Measurements from ENCODE around the gene SLC66A3.
A peak's percentile ranks its signal among the peaks of the same experiment; 100 is the strongest.

SLC66A3 gene

GRCh38 chr2:11186145-11186544 lies 30.9 kb downstream of the SLC66A3 start:
- H2BK12ac ChIP-seq (ENCODE audit: low read length in 2 of 2): no peak overlapping the region
- no peak overlapping the region for H3K4me3 ChIP-seq (ENCODE audit: insufficient read depth in 1 of 2, low read depth in 1 of 2, low read length in 2 of 2)
- H3K79me1 ChIP-seq (replicated peaks; ENCODE audit: low read length, poor library complexity, severe bottlenecking): peaks cover 6% of the 10 kb centered on the region
- no peak overlapping the region for H3K4ac ChIP-seq (ENCODE audit: low read depth in 1 of 2, low read length in 2 of 2)
- peaks cover 3 to 74% of the 10 kb centered on the region in 2 experiments for H3K36me3 ChIP-seq (ENCODE audit: control insufficient read depth in 1 of 2, insufficient read depth in 2 of 2, low read depth in 1 of 2, low read length in 2 of 2)
- H3K27ac ChIP-seq (ENCODE audit: low read length, poor library complexity, severe bottlenecking): no peak overlapping the region
- no peak overlapping the region for H2BK120ac ChIP-seq (ENCODE audit: low read depth, low read length)
- no peaks in the 10 kb centered on the region for H3K9me3 ChIP-seq (ENCODE audit: control insufficient read depth, low read length)
- no peak overlapping the region for H3K23ac ChIP-seq (ENCODE audit: low read length in 2 of 2)
- WGBS: 96% methylated on average over 6 of the region's 6 CpGs
- H3K27me3 ChIP-seq (ENCODE audit: control insufficient read depth in 1 of 2, insufficient read depth in 1 of 2, low read length in 2 of 2): no peaks in the 10 kb centered on the region
- no peak overlapping the region for H2BK15ac ChIP-seq (ENCODE audit: low read depth, poor library complexity, severe bottlenecking)
- no peak overlapping the region for H3K18ac ChIP-seq (ENCODE audit: low read depth in 1 of 2, low read length in 2 of 2)
- no peak overlapping the region for H3K4me2 ChIP-seq (ENCODE audit: low read length, poor library complexity, severe bottlenecking)
- H4K8ac ChIP-seq (ENCODE audit: low read length): no peak overlapping the region
- no peak overlapping the region for H2AFZ ChIP-seq (ENCODE audit: low read depth, low read length)
- no peak overlapping the region for H4K91ac ChIP-seq (ENCODE audit: low read length)
- H3K9ac ChIP-seq (ENCODE audit: low read length): no peak overlapping the region
- no peak overlapping the region for H2AK5ac ChIP-seq (ENCODE audit: low read length, severe bottlenecking)
- no peak for DNase-seq
- H3K14ac ChIP-seq (ENCODE audit: low read length in 2 of 2): peak overlapping the region in 1 of 2 experiments; percentile 4
- H2BK5ac ChIP-seq (ENCODE audit: low read depth, low read length, poor library complexity, severe bottlenecking): no peak overlapping the region
- H3K4me1 ChIP-seq (ENCODE audit: control insufficient read depth, insufficient read depth, low read depth, low read length): no peaks in the 10 kb centered on the region

- H3K23ac ChIP-seq (ENCODE audit: low read length in 2 of 2): no peak overlapping the region
- 13% methylated on average over 2 of the region's 7 CpGs for WGBS
- no peak overlapping the region for H3K4me3 ChIP-seq (ENCODE audit: insufficient read depth in 1 of 2, low read depth in 1 of 2, low read length in 2 of 2)
Observed at GRCh38 chr2:11187083-11187619, 31.9 kb downstream of the SLC66A3 start.

DNA sequence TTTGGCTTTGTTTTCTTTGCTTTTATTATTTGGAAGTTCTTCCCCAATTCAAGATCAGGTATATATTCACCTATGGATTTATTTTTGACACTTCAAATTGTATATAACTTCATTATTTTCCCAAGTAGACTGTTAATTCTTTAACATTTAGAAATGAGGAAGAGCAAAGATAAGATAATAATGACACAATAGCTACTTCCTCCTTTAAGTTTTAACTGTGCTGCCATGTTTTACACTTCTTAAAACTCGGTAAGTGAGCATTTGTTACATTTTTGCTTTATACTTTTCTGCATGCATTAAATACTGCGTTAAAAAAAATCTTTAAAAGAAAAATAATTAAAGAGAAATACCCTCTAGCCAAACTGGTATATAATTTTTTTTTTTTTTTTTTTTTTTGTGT lies 32.5 kb downstream of the SLC66A3 start:
- Histone ChIP-seq H2AK5ac (ENCODE audit: low read length, severe bottlenecking) (no peak overlapping the region), H3K79me1 (replicated peaks; ENCODE audit: low read length, poor library complexity, severe bottlenecking) (peaks cover 6% of the 10 kb centered on the region), H4K91ac (ENCODE audit: low read length) (no peak overlapping the region), H3K27ac (ENCODE audit: low read length, poor library complexity, severe bottlenecking) (no peak overlapping the region), H3K27me3 (ENCODE audit: control insufficient read depth in 1 of 2, insufficient read depth in 1 of 2, low read length in 2 of 2) (no peaks in the 10 kb centered on the region), H3K4me2 (ENCODE audit: low read length, poor library complexity, severe bottlenecking) (no peak overlapping the region), H2BK15ac (ENCODE audit: low read depth, poor library complexity, severe bottlenecking) (no peak overlapping the region), H2AFZ (ENCODE audit: low read depth, low read length) (no peak overlapping the region), H3K36me3 (ENCODE audit: control insufficient read depth in 1 of 2, insufficient read depth in 2 of 2, low read depth in 1 of 2, low read length in 2 of 2) (peaks cover 0 to 75% of the 10 kb centered on the region in 2 experiments), H4K8ac (ENCODE audit: low read length) (no peak overlapping the region), H3K23ac (ENCODE audit: low read length in 2 of 2) (no peak overlapping the region), H2BK5ac (ENCODE audit: low read depth, low read length, poor library complexity, severe bottlenecking) (no peak overlapping the region), H3K9me3 (ENCODE audit: control insufficient read depth, low read length) (no peaks in the 10 kb centered on the region), H3K4me3 (ENCODE audit: insufficient read depth in 1 of 2, low read depth in 1 of 2, low read length in 2 of 2) (no peak overlapping the region), H2BK120ac (ENCODE audit: low read depth, low read length) (no peak overlapping the region), H2BK12ac (ENCODE audit: low read length in 2 of 2) (no peak overlapping the region), H3K18ac (ENCODE audit: low read depth in 1 of 2, low read length in 2 of 2) (no peak overlapping the region), H3K14ac (ENCODE audit: low read length in 2 of 2) (no peak overlapping the region), H3K4ac (ENCODE audit: low read depth in 1 of 2, low read length in 2 of 2) (no peak overlapping the region), H3K4me1 (ENCODE audit: control insufficient read depth, insufficient read depth, low read depth, low read length) (no peaks in the 10 kb centered on the region), H3K9ac (ENCODE audit: low read length) (no peak overlapping the region)
- WGBS: no CpG with 5 or more reads among the region's 2 CpGs
- no peak for DNase-seq

More at GRCh38 chr2:11187083-11187619, 31.9 kb downstream of the SLC66A3 start:
- H3K4me1 ChIP-seq (ENCODE audit: control insufficient read depth, insufficient read depth, low read depth, low read length): no peaks in the 10 kb centered on the region
- H2BK120ac ChIP-seq (ENCODE audit: low read depth, low read length): no peak overlapping the region
- H3K18ac ChIP-seq (ENCODE audit: low read depth in 1 of 2, low read length in 2 of 2): no peak overlapping the region
- H3K79me1 ChIP-seq (replicated peaks; ENCODE audit: low read length, poor library complexity, severe bottlenecking): peaks cover 6% of the 10 kb centered on the region
- no peaks in the 10 kb centered on the region for H3K27me3 ChIP-seq (ENCODE audit: control insufficient read depth in 1 of 2, insufficient read depth in 1 of 2, low read length in 2 of 2)
- no peak overlapping the region for H4K8ac ChIP-seq (ENCODE audit: low read length)
- H3K27ac ChIP-seq (ENCODE audit: low read length, poor library complexity, severe bottlenecking): no peak overlapping the region
- peaks cover 0 to 75% of the 10 kb centered on the region in 2 experiments for H3K36me3 ChIP-seq (ENCODE audit: control insufficient read depth in 1 of 2, insufficient read depth in 2 of 2, low read depth in 1 of 2, low read length in 2 of 2)
- H2BK12ac ChIP-seq (ENCODE audit: low read length in 2 of 2): no peak overlapping the region
- no peak overlapping the region for H3K4ac ChIP-seq (ENCODE audit: low read depth in 1 of 2, low read length in 2 of 2)
- no peak overlapping the region for H4K91ac ChIP-seq (ENCODE audit: low read length)
- H3K9ac ChIP-seq (ENCODE audit: low read length): no peak overlapping the region
- no peak overlapping the region for H3K14ac ChIP-seq (ENCODE audit: low read length in 2 of 2)
- H3K4me2 ChIP-seq (ENCODE audit: low read length, poor library complexity, severe bottlenecking): no peak overlapping the region
- DNase-seq: peak; percentile 87
- no peaks in the 10 kb centered on the region for H3K9me3 ChIP-seq (ENCODE audit: control insufficient read depth, low read length)
- no peak overlapping the region for H2BK5ac ChIP-seq (ENCODE audit: low read depth, low read length, poor library complexity, severe bottlenecking)
- no peak overlapping the region for H2BK15ac ChIP-seq (ENCODE audit: low read depth, poor library complexity, severe bottlenecking)
- no peak overlapping the region for H2AK5ac ChIP-seq (ENCODE audit: low read length, severe bottlenecking)
- H2AFZ ChIP-seq (ENCODE audit: low read depth, low read length): no peak overlapping the region

- Histone ChIP-seq H2BK12ac (ENCODE audit: low read length in 2 of 2) (no peak overlapping the region), H3K36me3 (ENCODE audit: control insufficient read depth in 1 of 2, insufficient read depth in 2 of 2, low read depth in 1 of 2, low read length in 2 of 2) (peaks cover 9 to 95% of the 10 kb centered on the region in 2 experiments)
- no peak for DNase-seq
Observed at GRCh38 chr2:11196246-11196645, 41.0 kb downstream of the SLC66A3 start.

More at GRCh38 chr2:11196246-11196645, 41.0 kb downstream of the SLC66A3 start:
- no peak overlapping the region for H2BK5ac ChIP-seq (ENCODE audit: low read depth, low read length, poor library complexity, severe bottlenecking)
- no peak overlapping the region for H3K27ac ChIP-seq (ENCODE audit: low read length, poor library complexity, severe bottlenecking)
- no peak overlapping the region for H3K23ac ChIP-seq (ENCODE audit: low read length in 2 of 2)
- H4K91ac ChIP-seq (ENCODE audit: low read length): no peak overlapping the region
- H2BK120ac ChIP-seq (ENCODE audit: low read depth, low read length): no peak overlapping the region
- no peak overlapping the region for H4K8ac ChIP-seq (ENCODE audit: low read length)
- no peak overlapping the region for H2AK5ac ChIP-seq (ENCODE audit: low read length, severe bottlenecking)
- no peak overlapping the region for H3K4me3 ChIP-seq (ENCODE audit: insufficient read depth in 1 of 2, low read depth in 1 of 2, low read length in 2 of 2)
- 100% methylated on average over 2 of the region's 3 CpGs for WGBS
- no peak overlapping the region for H3K4me2 ChIP-seq (ENCODE audit: low read length, poor library complexity, severe bottlenecking)
- H3K9ac ChIP-seq (ENCODE audit: low read length): no peak overlapping the region
- H3K4me1 ChIP-seq (ENCODE audit: control insufficient read depth, insufficient read depth, low read depth, low read length): no peaks in the 10 kb centered on the region
- H3K9me3 ChIP-seq (ENCODE audit: control insufficient read depth, low read length): no peaks in the 10 kb centered on the region
- no peak overlapping the region for H3K4ac ChIP-seq (ENCODE audit: low read depth in 1 of 2, low read length in 2 of 2)
- H3K14ac ChIP-seq (ENCODE audit: low read length in 2 of 2): no peak overlapping the region
- H3K18ac ChIP-seq (ENCODE audit: low read depth in 1 of 2, low read length in 2 of 2): no peak overlapping the region
- peaks cover 2% of the 10 kb centered on the region for H3K79me1 ChIP-seq (replicated peaks; ENCODE audit: low read length, poor library complexity, severe bottlenecking)
- no peaks in the 10 kb centered on the region for H3K27me3 ChIP-seq (ENCODE audit: control insufficient read depth in 1 of 2, insufficient read depth in 1 of 2, low read length in 2 of 2)
- H2AFZ ChIP-seq (ENCODE audit: low read depth, low read length): no peak overlapping the region
- H2BK15ac ChIP-seq (ENCODE audit: low read depth, poor library complexity, severe bottlenecking): no peak overlapping the region

Data from mesenchymal stem cell (in vitro differentiated cells and primary cell).